Large intestine (tissue), 3 donors: Measurements from ENCODE around the gene HNRNPDL. TPM values are rescaled to one million over a fixed set of nuclear protein-coding genes. Genes with fewer than 3 reads are reported as not detected.
A peak's percentile ranks its signal among the peaks of the same experiment; 100 is the strongest.

Experiments
- DNase-seq, 2 donors: peaks; one replicate each; pipeline versions ENCODE4 v3.0.0 to v3.0.0-alpha.2; 2013
- H3K27ac ChIP-seq: one replicate; pipeline ENCODE4 v1.5.1; 2013; ENCODE audit warnings: low read length
- H3K27me3 ChIP-seq: 2 replicates; pipeline ENCODE4 v1.6.1; 2013; ENCODE audit warnings: low read length; ENCODE audit not compliant: control insufficient read depth, insufficient read depth
- H3K36me3 ChIP-seq: 2 replicates; pipeline ENCODE4 v1.6.1; 2013; ENCODE audit warnings: low read length; ENCODE audit not compliant: control insufficient read depth, insufficient read depth
- H3K4me1 ChIP-seq: one replicate; pipeline ENCODE4 v1.6.1; 2013; ENCODE audit warnings: low read length; ENCODE audit not compliant: control insufficient read depth, insufficient read depth
- H3K4me3 ChIP-seq: one replicate; pipeline ENCODE4 v1.5.1; 2013; ENCODE audit warnings: low read length
- H3K9me3 ChIP-seq: one replicate; pipeline ENCODE4 v1.6.1; 2013; ENCODE audit warnings: mild to moderate bottlenecking, low read depth, low read length, moderate library complexity; ENCODE audit not compliant: control insufficient read depth
- WGBS: methylation state at CpG from one replicate; pipeline ENCODE4 v1.1.5; 2013; ENCODE audit warnings: low lambda C conversion rate; ENCODE audit not compliant: insufficient coverage; 5-methylcytosine and 5-hydroxymethylcytosine counted together
- polyA plus RNA-seq: library from polyadenylated mRNA; unstranded; fragments of 120-200 nt; gene quantifications from one replicate; pipeline ENCODE4 v1.2.1, GENCODE V29; 2013

The HNRNPDL gene
- polyA plus RNA-seq, 1 donor, result 385 TPM

DNA sequence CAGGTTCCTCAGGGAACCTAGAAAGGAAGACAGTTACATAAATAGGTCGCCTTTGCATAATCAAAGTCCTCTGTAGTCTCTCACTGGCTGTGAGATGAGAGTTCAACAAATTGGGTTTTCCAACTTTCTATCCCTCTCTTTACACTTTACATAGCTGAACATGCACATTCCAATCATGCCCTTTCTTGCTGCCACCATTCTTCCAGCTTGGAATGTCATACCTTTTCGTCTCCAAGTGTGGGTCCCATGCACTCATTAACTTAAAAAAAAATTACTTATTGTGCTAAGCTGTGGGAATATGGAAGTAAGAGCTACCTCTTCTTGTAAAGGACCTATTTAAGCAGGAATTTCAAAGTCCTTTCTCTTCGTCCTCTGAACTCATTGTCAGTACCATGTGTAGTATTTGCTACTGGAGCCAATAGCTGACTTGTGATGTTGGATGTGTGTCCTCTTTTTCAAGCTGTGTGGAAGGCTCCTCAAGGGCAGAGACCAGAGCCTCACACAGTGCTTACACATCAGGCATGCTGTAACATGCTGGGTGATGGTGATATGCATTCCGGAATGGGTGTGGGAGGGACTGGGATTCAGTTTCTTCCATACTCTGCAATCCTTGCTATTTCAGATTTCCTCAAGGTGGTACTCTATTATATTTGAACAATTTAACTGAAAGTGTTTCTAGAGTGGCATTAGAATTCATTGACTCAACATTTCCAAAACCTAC is 7.2 kb upstream of the HNRNPDL start:
- no peaks in the 10 kb centered on the region for H3K4me1 ChIP-seq
- WGBS, result no CpG with 5 or more reads among the region's 4 CpGs
- DNase-seq, result no peak
- H3K4me3 ChIP-seq, result no peak overlapping the region
- H3K27me3 ChIP-seq, result no peaks in the 10 kb centered on the region
- H3K9me3 ChIP-seq, result no peaks in the 10 kb centered on the region
- peaks cover 6% of the 10 kb centered on the region for H3K36me3 ChIP-seq
- no peak overlapping the region for H3K27ac ChIP-seq

DNA sequence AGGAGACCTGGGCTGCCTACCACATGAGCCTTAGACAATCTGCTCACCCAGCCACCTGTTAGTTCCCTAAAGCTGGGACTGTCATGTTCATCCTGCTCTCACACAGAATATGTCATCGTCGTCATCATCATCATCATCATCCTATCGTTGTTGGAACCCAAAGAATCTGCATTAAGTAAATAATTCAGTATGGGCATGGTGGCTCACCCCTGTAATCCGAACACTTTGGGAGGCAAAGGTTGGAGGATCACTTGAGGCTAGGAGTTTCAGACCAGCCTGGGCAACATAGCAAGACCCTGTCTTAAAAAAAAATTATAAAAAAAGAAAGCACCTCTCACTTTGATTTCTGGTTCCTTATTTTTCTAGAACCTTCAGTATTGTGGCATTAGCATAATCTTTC is 6.5 kb upstream of the HNRNPDL start:
- Histone ChIP-seq H3K36me3 (peaks cover 6% of the 10 kb centered on the region), H3K9me3 (no peaks in the 10 kb centered on the region), H3K27ac (no peak overlapping the region), H3K4me3 (no peak overlapping the region), H3K4me1 (peaks cover 4% of the 10 kb centered on the region), H3K27me3 (no peaks in the 10 kb centered on the region)
- DNase-seq, result no peak
- 92% methylated on average over 2 of the region's 4 CpGs for WGBS

DNA sequence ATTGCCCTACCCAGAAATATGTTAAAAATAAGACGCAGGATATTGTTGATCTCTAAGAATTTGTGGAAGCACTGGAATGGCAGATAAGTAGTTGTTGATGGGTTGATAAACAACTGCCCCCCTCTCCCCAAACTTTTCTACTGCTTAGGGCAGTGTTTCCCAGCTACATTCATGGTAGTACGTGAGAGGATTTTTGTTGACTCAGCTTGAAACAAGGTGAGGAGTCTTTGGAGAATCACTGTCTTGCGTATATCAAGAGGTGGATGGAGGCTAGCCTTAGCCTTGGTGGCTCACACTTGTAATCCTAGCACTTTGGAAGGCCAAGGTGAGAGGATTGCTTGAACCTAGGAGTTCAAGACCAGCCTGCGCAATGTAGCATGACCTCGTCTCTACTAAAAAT is 5.9 kb upstream of the HNRNPDL start:
- no CpG with 5 or more reads among the region's 5 CpGs for WGBS
- Histone ChIP-seq H3K9me3 (no peaks in the 10 kb centered on the region), H3K27ac (no peak overlapping the region), H3K36me3 (peaks cover 6% of the 10 kb centered on the region), H3K27me3 (no peaks in the 10 kb centered on the region), H3K4me1 (peaks cover 5% of the 10 kb centered on the region), H3K4me3 (no peak overlapping the region)
- DNase-seq, result no peak

DNA sequence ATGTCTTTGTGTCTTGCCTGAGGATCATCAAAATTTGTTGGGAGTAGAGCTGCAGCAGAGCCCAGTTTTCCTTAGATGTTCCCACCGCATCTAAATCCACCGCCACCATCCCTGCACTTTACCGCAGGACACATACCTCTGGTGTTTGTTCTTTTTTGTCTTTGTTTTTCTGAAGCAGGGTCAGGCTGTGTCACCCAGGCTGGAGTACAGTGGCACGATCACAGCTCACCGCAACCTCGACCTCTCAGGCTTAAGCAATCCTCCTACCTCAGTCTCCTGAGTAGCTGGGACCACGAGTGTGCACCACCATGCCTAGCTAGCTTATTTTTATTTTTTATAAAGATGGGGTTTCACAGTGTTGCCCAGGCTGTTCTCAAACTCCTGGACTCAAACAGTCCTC is 4.7 kb upstream of the HNRNPDL start:
- Histone ChIP-seq H3K4me3 (no peak overlapping the region), H3K36me3 (peaks cover 6% of the 10 kb centered on the region), H3K9me3 (no peaks in the 10 kb centered on the region), H3K4me1 (peaks cover 5% of the 10 kb centered on the region), H3K27ac (no peak overlapping the region), H3K27me3 (no peaks in the 10 kb centered on the region)
- no peak for DNase-seq
- no CpG with 5 or more reads among the region's 7 CpGs for WGBS

DNA sequence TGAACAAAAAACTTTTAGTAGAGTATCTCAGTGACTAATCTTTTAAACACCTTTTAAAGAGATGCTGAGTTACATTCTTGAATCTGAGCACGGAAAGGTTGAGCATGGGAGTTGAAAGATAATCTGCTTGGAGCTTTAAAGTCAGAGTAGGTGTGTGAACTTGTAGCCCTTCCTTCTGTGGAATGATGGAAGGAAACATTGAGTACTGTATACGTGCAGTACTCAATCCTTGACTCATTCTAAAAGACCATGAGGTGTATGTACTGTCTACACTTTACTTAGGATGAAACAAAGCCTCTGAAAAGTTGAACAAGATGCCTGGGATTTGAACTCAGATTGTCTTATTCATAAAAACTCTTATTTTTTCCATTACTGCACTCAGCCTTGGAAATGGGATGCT is 3.5 kb upstream of the HNRNPDL start:
- H3K4me3 ChIP-seq, result no peak overlapping the region
- peaks cover 5% of the 10 kb centered on the region for H3K4me1 ChIP-seq
- no peak overlapping the region for H3K27ac ChIP-seq
- H3K9me3 ChIP-seq, result no peaks in the 10 kb centered on the region
- no peaks in the 10 kb centered on the region for H3K27me3 ChIP-seq
- peaks cover 6% of the 10 kb centered on the region for H3K36me3 ChIP-seq
- DNase-seq, result no peak
- no CpG with 5 or more reads among the region's 2 CpGs for WGBS

DNA sequence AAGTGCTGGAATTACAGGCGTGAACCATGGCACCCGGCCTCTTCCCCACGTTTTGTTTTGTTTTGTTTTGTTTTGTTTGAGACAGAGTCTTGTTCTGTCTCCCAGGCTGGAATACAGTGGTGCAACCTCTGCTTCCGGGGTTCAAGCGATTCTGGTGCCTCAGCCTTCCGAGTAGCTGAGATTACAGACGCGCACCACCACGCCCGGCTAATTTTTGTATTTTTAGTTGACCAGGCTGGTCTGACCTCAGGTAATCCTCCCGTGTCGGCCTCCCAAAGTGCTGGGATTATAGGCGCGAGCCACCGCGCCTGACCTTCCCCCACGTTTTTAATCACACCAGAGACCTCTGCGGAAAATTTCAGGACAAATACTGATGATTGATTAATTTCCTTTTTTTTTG is 2.3 kb upstream of the HNRNPDL start:
- Histone ChIP-seq H3K4me3 (no peak overlapping the region), H3K27ac (no peak overlapping the region), H3K9me3 (no peaks in the 10 kb centered on the region), H3K4me1 (peaks cover 5% of the 10 kb centered on the region), H3K36me3 (peaks cover 10% of the 10 kb centered on the region), H3K27me3 (no peaks in the 10 kb centered on the region)
- no peak for DNase-seq
- 94% methylated on average over 8 of the region's 18 CpGs for WGBS

DNA sequence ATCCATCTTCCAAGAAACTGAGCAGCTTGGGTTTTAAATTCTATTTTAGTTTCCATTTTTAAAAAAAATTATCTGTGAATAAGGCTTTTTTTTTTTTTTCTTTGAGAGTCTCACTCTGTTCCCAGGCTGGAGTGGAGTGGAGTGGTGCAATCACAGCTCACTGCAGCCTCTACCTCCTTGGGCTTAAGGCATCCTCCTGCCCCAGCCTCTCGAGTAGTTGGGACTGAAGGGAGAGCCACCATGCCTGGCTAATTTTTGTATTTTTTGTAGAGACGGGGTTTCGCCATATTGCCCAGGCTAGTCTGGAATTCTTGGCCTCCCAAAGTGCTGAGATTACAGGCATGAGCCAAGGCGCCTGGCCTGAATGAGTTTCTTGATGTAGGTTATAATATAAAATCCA is 1.6 kb upstream of the HNRNPDL start:
- Histone ChIP-seq H3K36me3 (peaks cover 15% of the 10 kb centered on the region), H3K27ac (no peak overlapping the region), H3K9me3 (no peaks in the 10 kb centered on the region), H3K27me3 (no peaks in the 10 kb centered on the region), H3K4me3 (peak overlapping the region; percentile 98), H3K4me1 (peaks cover 7% of the 10 kb centered on the region)
- no peak for DNase-seq
- WGBS, result 100% methylated on average over 1 of the region's 4 CpGs

DNA sequence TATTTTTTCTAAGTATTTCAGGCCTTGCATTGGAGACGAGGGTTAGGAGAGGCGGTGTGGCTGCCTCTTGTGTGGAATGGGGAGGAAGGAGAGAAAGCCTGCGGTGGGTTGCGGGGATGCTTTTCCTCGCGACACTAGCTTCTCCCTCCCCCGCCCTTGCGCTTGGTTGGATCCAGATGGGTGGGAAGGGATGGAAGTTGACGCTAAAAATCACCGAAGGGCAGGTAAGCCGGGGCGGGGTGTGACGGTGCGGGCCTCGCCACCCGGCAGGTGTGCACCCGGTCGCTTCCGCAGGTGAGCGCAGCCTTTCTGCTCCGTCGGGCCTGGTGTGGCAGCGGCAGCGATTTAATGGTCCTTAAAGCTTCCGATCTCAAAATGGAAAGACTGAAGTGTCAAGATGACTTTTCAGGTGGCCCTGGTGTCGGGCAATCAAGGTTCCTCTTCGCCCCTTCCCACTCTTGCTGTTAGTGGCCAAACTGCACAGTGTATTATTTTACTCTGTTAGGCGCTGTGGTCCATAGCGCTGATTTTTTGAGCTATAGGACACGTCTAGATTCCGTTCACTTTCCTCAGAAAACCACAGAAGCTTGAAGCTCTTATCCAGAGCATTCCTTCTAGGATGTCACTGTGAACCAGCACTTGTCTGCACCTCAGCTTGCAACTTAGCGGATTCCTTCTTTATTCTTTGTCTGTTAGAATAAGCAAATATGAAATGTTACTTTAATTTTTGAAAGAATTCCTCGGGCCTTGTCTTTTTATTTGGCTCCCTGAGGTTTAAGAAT is 893 bp upstream of the HNRNPDL start:
- 50% methylated on average over 1 of the region's 33 CpGs for WGBS
- peak; percentile 28 to 75 for DNase-seq
- Histone ChIP-seq H3K4me1 (peaks cover 11% of the 10 kb centered on the region), H3K27me3 (no peaks in the 10 kb centered on the region), H3K27ac (peak overlapping the region; percentile 100), H3K4me3 (peak overlapping the region; percentile 98), H3K36me3 (peaks cover 19% of the 10 kb centered on the region), H3K9me3 (no peaks in the 10 kb centered on the region)

DNA sequence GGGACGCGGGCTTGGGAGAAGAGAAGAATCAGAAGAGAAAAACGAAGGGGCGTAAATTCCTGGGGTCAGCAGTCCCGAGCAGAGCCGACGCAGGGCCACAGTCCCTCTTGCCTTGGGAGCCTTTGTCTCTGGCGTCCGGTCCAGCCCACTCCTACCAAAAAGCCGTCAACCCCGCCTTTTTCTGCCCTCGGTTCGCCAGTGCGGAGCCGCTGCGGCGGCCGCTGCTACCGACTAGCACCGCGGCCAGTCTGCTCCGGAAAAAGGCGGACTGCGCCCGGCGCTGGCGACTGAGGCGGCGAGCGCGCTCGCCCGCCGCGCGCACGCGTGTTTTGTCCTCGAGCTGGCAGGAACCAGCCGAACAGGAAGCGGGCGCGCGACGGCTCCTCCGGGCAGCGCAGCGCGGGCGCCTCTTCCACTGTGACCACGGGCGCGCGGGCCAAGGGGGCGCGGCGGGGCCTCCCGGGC is 502 bp downstream of the HNRNPDL start:
- Histone ChIP-seq H3K4me1 (peaks cover 11% of the 10 kb centered on the region), H3K9me3 (no peaks in the 10 kb centered on the region), H3K27me3 (no peaks in the 10 kb centered on the region), H3K36me3 (peaks cover 30% of the 10 kb centered on the region), H3K4me3 (peak overlapping the region; percentile 98), H3K27ac (peak overlapping the region; percentile 100)
- DNase-seq, result no peak
- no CpG with 5 or more reads among the region's 58 CpGs for WGBS

DNA sequence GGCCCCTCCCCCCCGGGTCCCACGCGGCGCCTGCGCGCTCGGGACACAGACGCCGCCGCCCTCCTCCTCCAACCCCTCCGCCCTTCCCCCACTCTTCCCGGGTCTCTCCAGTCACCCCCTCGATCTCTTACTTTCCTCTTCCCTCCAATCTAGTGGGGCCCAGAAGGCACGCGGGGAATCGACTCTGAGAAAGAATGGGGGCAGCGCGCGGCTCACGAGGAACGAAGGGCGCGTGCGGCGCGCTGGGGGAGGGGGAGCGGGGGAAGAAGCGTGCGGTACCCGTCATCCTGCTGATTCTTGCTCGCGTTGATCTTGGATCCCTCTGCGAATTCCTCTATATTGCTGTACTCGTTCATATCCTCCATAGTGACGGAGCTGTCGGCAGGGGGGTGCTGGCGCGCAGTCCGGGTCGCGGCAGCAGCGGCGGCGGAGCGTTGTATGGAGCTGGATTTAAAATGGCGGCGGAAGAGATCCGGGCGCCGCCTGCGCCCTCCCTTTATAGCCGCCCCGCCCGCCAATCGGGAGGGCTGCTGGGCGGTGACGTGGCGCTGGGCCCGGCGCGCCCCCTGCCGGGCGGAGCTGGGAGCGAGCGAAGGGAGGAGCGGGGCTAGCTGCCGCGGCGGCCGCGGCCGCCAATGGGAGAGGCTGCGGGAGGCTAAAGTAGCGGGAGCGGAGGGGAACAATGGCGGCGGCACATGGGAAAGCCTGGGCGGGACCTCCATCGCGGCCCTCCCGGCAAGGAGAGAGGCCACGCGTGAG is 1.1 kb downstream of the HNRNPDL start:
- peaks cover 34% of the 10 kb centered on the region for H3K36me3 ChIP-seq
- H3K9me3 ChIP-seq, result no peaks in the 10 kb centered on the region
- peaks cover 11% of the 10 kb centered on the region for H3K4me1 ChIP-seq
- DNase-seq, result peak; percentile 95 to 98
- no CpG with 5 or more reads among the region's 83 CpGs for WGBS
- peak overlapping the region; percentile 98 for H3K4me3 ChIP-seq
- H3K27ac ChIP-seq, result peak overlapping the region; percentile 100
- H3K27me3 ChIP-seq, result no peaks in the 10 kb centered on the region
